Gastroesophageal sphincter (tissue), 4 donors: Measurements from ENCODE around the gene SLC27A1. TPM values are rescaled to one million over a fixed set of nuclear protein-coding genes. Genes with fewer than 3 reads are reported as not detected.

ENCODE experiments used
- ATAC-seq: fragments of 150-250 bp; one replicate; pipeline ENCODE4 v1.9.1; 2016; ENCODE audit warnings: mild to moderate bottlenecking, moderate library complexity
- H3K27ac ChIP-seq, 4 donors: fragments of 200-600 bp; sonication (generic) in 3 of 4; 1 replicate in 3 of 4; 2 replicates in 1 of 4; pipeline ENCODE4 v1.5.1; 2016 to 2019
- H3K27me3 ChIP-seq: fragments of 200-600 bp; sonication (generic); one replicate; pipeline ENCODE4 v1.5.1; 2019
- H3K36me3 ChIP-seq, 2 donors: fragments of 200-600 bp; sonication (generic); one replicate each; pipeline ENCODE4 v1.5.1; 2019; ENCODE audit warnings: control low read depth in 1 of 2
- H3K4me1 ChIP-seq, 3 donors: fragments of 200-600 bp; sonication (generic); 1 replicate in 2 of 3; 2 replicates in 1 of 3; pipeline ENCODE4 v1.5.1; 2016 to 2019; ENCODE audit warnings: control low read depth in 2 of 3
- H3K4me3 ChIP-seq, 2 donors: fragments of 200-600 bp; sonication (generic); one replicate each; pipeline ENCODE4 v1.5.1; 2019; ENCODE audit warnings: mild to moderate bottlenecking in 1 of 2, moderate library complexity in 1 of 2
- H3K9me3 ChIP-seq, 3 donors: fragments of 200-600 bp; sonication (generic); one replicate each; pipeline ENCODE4 v1.5.1; 2017 to 2019; ENCODE audit warnings: control low read depth in 2 of 3
- CTCF ChIP-seq, 4 experiments: fragments of 200-600 bp in 2 of 4; fragments of 450-650 bp in 2 of 4; sonication (generic) in 1 of 4; IDR thresholded peaks; one replicate each; pipeline ENCODE4 v1.5.1; 2017 to 2019; ENCODE audit warnings: antibody characterized with exemption in 4 of 4, mild to moderate bottlenecking in 2 of 4, moderate library complexity in 2 of 4
- EP300 ChIP-seq: sonication (generic); formaldehyde crosslinking; IDR thresholded peaks from one replicate; pipeline ENCODE4 v1.6.1; 2017; ENCODE audit warnings: antibody characterized with exemption, mild to moderate bottlenecking
- POLR2A ChIP-seq, 2 donors: fragments of 450-650 bp; IDR thresholded peaks; one replicate each; pipeline ENCODE4 v1.6.1; 2017; ENCODE audit warnings: antibody characterized with exemption in 2 of 2, mild to moderate bottlenecking in 2 of 2, moderate library complexity in 1 of 2
- POLR2AphosphoS5 ChIP-seq: sonication (generic); formaldehyde crosslinking; IDR thresholded peaks from one replicate; pipeline ENCODE4 v1.6.1; 2017; ENCODE audit warnings: antibody characterized with exemption
- WGBS, 2 donors: methylation state at CpG; one replicate each; pipeline ENCODE4 v1.1.5; 2018; ENCODE audit warnings: low coverage in 1 of 2; 5-methylcytosine and 5-hydroxymethylcytosine counted together
- total RNA-seq, 4 donors: library from RNA; depleted of rRNA; stranded (reverse); fragments of >200 nt; gene quantifications; one replicate each; pipeline ENCODE4 v1.1.0, GENCODE V29; 2016

SLC27A1 gene
- total RNA-seq, 4 donors from 2014 or later, result 17.1 to 21.3 (median 19.6) TPM

GRCh38 chr19:17441241-17442021, 28.9 kb upstream of the SLC27A1 start:
- no peaks in the 10 kb centered on the region for H3K4me1 ChIP-seq
- H3K27me3 ChIP-seq, result no peaks in the 10 kb centered on the region
- peaks cover 0 to under 1% of the 10 kb centered on the region in 2 donors for H3K36me3 ChIP-seq
- H3K9me3 ChIP-seq, result no peaks in the 10 kb centered on the region
- TF ChIP-seq POLR2A (IDR thresholded peaks at IDR 0.05), result no peak
- peak in 2 of 4 experiments; percentile 15 to 49 for TF ChIP-seq CTCF (IDR thresholded peaks at IDR 0.05)
- TF ChIP-seq POLR2AphosphoS5, result no peak
- WGBS, 2 donors, result 32 to 45% methylated on average over 7 of the region's 8 CpGs
- peak; percentile 53 for ATAC-seq
- peak overlapping the region in 1 of 4 donors; percentile 15 for H3K27ac ChIP-seq
- H3K4me3 ChIP-seq, result no peak overlapping the region

- WGBS, 2 donors, result 96 to 100% methylated on average over 1 of the region's 1 CpG
- no peaks in the 10 kb centered on the region for H3K36me3 ChIP-seq
- no peak overlapping the region for H3K4me3 ChIP-seq
- ATAC-seq, result no peak
- H3K4me1 ChIP-seq, result peaks cover 0 to 15% (median 0%) of the 10 kb centered on the region in 3 donors
- no peaks in the 10 kb centered on the region for H3K9me3 ChIP-seq
- TF ChIP-seq CTCF (IDR thresholded peaks at IDR 0.05), result no peak
- TF ChIP-seq POLR2A (IDR thresholded peaks at IDR 0.05), result no peak
- TF ChIP-seq EP300, result no peak
- TF ChIP-seq POLR2AphosphoS5, result no peak
- H3K27ac ChIP-seq, result no peak overlapping the region
- no peaks in the 10 kb centered on the region for H3K27me3 ChIP-seq
Measured at GRCh38 chr19:17445526-17446165, 24.7 kb upstream of the SLC27A1 start.

- peak overlapping the region in 1 of 4 donors; percentile 57 for H3K27ac ChIP-seq
- 0% methylated on average over 3 of the region's 5 CpGs; no CpG with 5 or more reads in 1 of the 2 donors for WGBS, 2 donors
- peak overlapping the region in 1 of 2 donors; percentile 55 for H3K4me3 ChIP-seq
- peaks cover 0 to 15% (median 0%) of the 10 kb centered on the region in 3 donors for H3K4me1 ChIP-seq
- no peaks in the 10 kb centered on the region for H3K36me3 ChIP-seq
- TF ChIP-seq POLR2A (IDR thresholded peaks at IDR 0.05), result no peak
- TF ChIP-seq POLR2AphosphoS5, result no peak
- TF ChIP-seq CTCF (IDR thresholded peaks at IDR 0.05), result no peak
- no peak for TF ChIP-seq EP300
- H3K27me3 ChIP-seq, result peaks cover 17% of the 10 kb centered on the region
- H3K9me3 ChIP-seq, result no peaks in the 10 kb centered on the region
- ATAC-seq, result peak; percentile 26
Measured at GRCh38 chr19:17447704-17448130, 22.6 kb upstream of the SLC27A1 start.

- H3K4me1 ChIP-seq, result peaks cover 0 to 16% (median 0%) of the 10 kb centered on the region in 3 donors
- H3K9me3 ChIP-seq, result no peaks in the 10 kb centered on the region
- peaks cover 20% of the 10 kb centered on the region for H3K27me3 ChIP-seq
- TF ChIP-seq POLR2AphosphoS5, result no peak
- TF ChIP-seq CTCF (IDR thresholded peaks at IDR 0.05), result peak in 3 of 4 experiments; percentile 29 to 68 (median 43)
- WGBS, 2 donors, result 0% methylated on average over 3 of the region's 81 CpGs; no CpG with 5 or more reads in 1 of the 2 donors
- no peaks in the 10 kb centered on the region for H3K36me3 ChIP-seq
- peak within 1 kb of the TSS; percentile 26 to 55 for H3K4me3 ChIP-seq
- ATAC-seq, result peak; percentile 85
- H3K27ac ChIP-seq, result peak within 1 kb of the TSS in 1 of 4 donors; percentile 57
Measured at GRCh38 chr19:17448131-17448967, 22.0 kb upstream of the SLC27A1 start, which contains the start of gene TMEM221. TMEM221 (minus strand) TSS chr19:17448668; CDS start chr19:17448462, 206 bp downstream.
